ENCODE data around the gene HDGFL2.

HDGFL2 gene

DNA sequence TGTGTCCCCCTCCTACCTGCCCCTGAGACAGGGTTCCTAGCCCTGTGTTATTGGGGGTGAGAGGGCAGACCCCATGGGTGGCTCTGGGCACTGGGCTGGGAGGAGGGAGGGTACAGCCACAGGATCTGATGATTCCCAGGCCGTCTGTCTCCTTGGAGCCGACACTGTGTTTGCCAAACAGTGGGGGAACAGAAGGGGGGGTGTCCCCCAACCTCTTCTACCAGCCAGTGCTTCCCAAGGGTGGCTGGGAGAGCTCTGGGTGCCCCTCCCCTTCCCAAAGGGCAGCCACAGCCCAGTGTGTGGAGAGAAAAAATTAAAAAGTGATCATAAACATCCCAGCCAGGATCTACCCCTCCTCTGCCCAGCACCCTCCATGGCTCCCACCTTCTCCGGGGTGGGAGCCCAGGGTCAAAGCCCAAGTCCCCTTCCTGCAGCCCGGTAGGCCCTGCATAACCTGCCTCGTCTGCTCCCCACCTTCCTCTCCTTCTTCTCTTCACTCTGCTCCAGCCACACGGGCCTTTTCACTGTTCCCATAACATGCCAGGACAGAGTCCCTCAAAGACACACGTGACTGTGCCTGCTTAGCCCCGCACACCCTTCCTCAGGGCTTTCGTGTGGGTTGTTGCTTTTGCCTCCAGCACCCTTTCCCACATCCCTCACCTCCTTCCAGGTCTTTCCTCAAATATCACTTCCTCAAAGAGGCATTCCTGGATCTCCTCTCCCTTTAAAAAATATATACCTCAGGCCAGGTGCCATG is 47.6 kb downstream of the HDGFL2 start:
- Histone ChIP-seq H3K27ac (ENCODE audit: low read depth, low read length) (no peak overlapping the region), H3K18ac (ENCODE audit: low read length) (no peak overlapping the region), H4K5ac (ENCODE audit: low read length) (no peak overlapping the region), H3K4me1 (ENCODE audit: control insufficient read depth, low read depth, low read length) (no peaks in the 10 kb centered on the region), H2AK5ac (ENCODE audit: low read length) (no peak overlapping the region), H3K79me1 (ENCODE audit: low read length) (no peaks in the 10 kb centered on the region), H3K23ac (ENCODE audit: low read length) (no peak overlapping the region), H2BK5ac (ENCODE audit: low read length) (no peak overlapping the region), H3K56ac (ENCODE audit: low read length) (no peak overlapping the region), H2BK120ac (ENCODE audit: low read depth, low read length) (no peak overlapping the region), H3K9ac (ENCODE audit: low read length) (no peak overlapping the region), H3K4me2 (ENCODE audit: low read length) (no peak overlapping the region), H3K27me3 (ENCODE audit: insufficient read depth, low read length, poor library complexity) (no peaks in the 10 kb centered on the region), H3K79me2 (ENCODE audit: control insufficient read depth, insufficient read depth, low read length) (no peaks in the 10 kb centered on the region), H3K4ac (ENCODE audit: low read depth, low read length) (no peak overlapping the region), H2BK15ac (replicated peaks; ENCODE audit: low read depth) (no peak overlapping the region), H3K4me3 (ENCODE audit: low read length) (no peak overlapping the region), H3K36me3 (ENCODE audit: control insufficient read depth, insufficient read depth, low read length) (no peaks in the 10 kb centered on the region), H4K8ac (ENCODE audit: low read depth, low read length) (no peak overlapping the region)
- no CpG with 5 or more reads among the region's 9 CpGs for WGBS (ENCODE audit: extremely low coverage, insufficient coverage, low lambda C conversion rate)
- DNase-seq, result no peak

GRCh38 chr19:4521170-4521887 is 49.2 kb downstream of the HDGFL2 start:
- Histone ChIP-seq H3K79me2 (ENCODE audit: control insufficient read depth, insufficient read depth, low read length) (no peaks in the 10 kb centered on the region), H3K27ac (ENCODE audit: low read depth, low read length) (no peak overlapping the region), H2BK5ac (ENCODE audit: low read length) (no peak overlapping the region), H3K4me3 (ENCODE audit: low read length) (no peak overlapping the region), H3K27me3 (ENCODE audit: insufficient read depth, low read length, poor library complexity) (no peaks in the 10 kb centered on the region), H3K18ac (ENCODE audit: low read length) (no peak overlapping the region), H3K36me3 (ENCODE audit: control insufficient read depth, insufficient read depth, low read length) (no peaks in the 10 kb centered on the region), H3K4me2 (ENCODE audit: low read length) (no peak overlapping the region), H3K9ac (ENCODE audit: low read length) (no peak overlapping the region), H3K4ac (ENCODE audit: low read depth, low read length) (no peak overlapping the region), H2AK5ac (ENCODE audit: low read length) (no peak overlapping the region), H4K5ac (ENCODE audit: low read length) (no peak overlapping the region), H2BK15ac (replicated peaks; ENCODE audit: low read depth) (no peak overlapping the region), H3K56ac (ENCODE audit: low read length) (no peak overlapping the region), H3K4me1 (ENCODE audit: control insufficient read depth, low read depth, low read length) (no peaks in the 10 kb centered on the region), H3K23ac (ENCODE audit: low read length) (no peak overlapping the region), H2BK120ac (ENCODE audit: low read depth, low read length) (no peak overlapping the region), H3K79me1 (ENCODE audit: low read length) (no peaks in the 10 kb centered on the region), H4K8ac (ENCODE audit: low read depth, low read length) (no peak overlapping the region)
- DNase-seq, result no peak
- WGBS (ENCODE audit: extremely low coverage, insufficient coverage, low lambda C conversion rate), result no CpG with 5 or more reads among the region's 11 CpGs

GRCh38 chr19:4521888-4522242 is 49.8 kb downstream of the HDGFL2 start:
- Histone ChIP-seq H3K4me2 (ENCODE audit: low read length) (no peak overlapping the region), H3K56ac (ENCODE audit: low read length) (no peak overlapping the region), H3K79me1 (ENCODE audit: low read length) (no peaks in the 10 kb centered on the region), H3K23ac (ENCODE audit: low read length) (no peak overlapping the region), H3K79me2 (ENCODE audit: control insufficient read depth, insufficient read depth, low read length) (no peaks in the 10 kb centered on the region), H2BK120ac (ENCODE audit: low read depth, low read length) (no peak overlapping the region), H3K27ac (ENCODE audit: low read depth, low read length) (no peak overlapping the region), H3K4me1 (ENCODE audit: control insufficient read depth, low read depth, low read length) (no peaks in the 10 kb centered on the region), H3K36me3 (ENCODE audit: control insufficient read depth, insufficient read depth, low read length) (no peaks in the 10 kb centered on the region), H3K9ac (ENCODE audit: low read length) (no peak overlapping the region), H2AK5ac (ENCODE audit: low read length) (no peak overlapping the region), H3K18ac (ENCODE audit: low read length) (no peak overlapping the region), H2BK5ac (ENCODE audit: low read length) (no peak overlapping the region), H2BK15ac (replicated peaks; ENCODE audit: low read depth) (no peak overlapping the region), H4K5ac (ENCODE audit: low read length) (no peak overlapping the region), H3K4ac (ENCODE audit: low read depth, low read length) (no peak overlapping the region), H4K8ac (ENCODE audit: low read depth, low read length) (no peak overlapping the region), H3K4me3 (ENCODE audit: low read length) (no peak overlapping the region), H3K27me3 (ENCODE audit: insufficient read depth, low read length, poor library complexity) (no peaks in the 10 kb centered on the region)
- no CpG with 5 or more reads among the region's 5 CpGs for WGBS (ENCODE audit: extremely low coverage, insufficient coverage, low lambda C conversion rate)
- DNase-seq, result no peak

GRCh38 chr19:4522291-4523002 is 50.4 kb downstream of the HDGFL2 start:
- Histone ChIP-seq H3K4me3 (ENCODE audit: low read length) (no peak overlapping the region), H3K4ac (ENCODE audit: low read depth, low read length) (no peak overlapping the region), H3K18ac (ENCODE audit: low read length) (no peak overlapping the region), H4K8ac (ENCODE audit: low read depth, low read length) (no peak overlapping the region), H3K79me2 (ENCODE audit: control insufficient read depth, insufficient read depth, low read length) (no peaks in the 10 kb centered on the region), H3K27ac (ENCODE audit: low read depth, low read length) (no peak overlapping the region), H3K27me3 (ENCODE audit: insufficient read depth, low read length, poor library complexity) (no peaks in the 10 kb centered on the region), H3K9ac (ENCODE audit: low read length) (no peak overlapping the region), H2BK120ac (ENCODE audit: low read depth, low read length) (no peak overlapping the region), H2AK5ac (ENCODE audit: low read length) (no peak overlapping the region), H3K79me1 (ENCODE audit: low read length) (no peaks in the 10 kb centered on the region), H2BK5ac (ENCODE audit: low read length) (no peak overlapping the region), H3K56ac (ENCODE audit: low read length) (no peak overlapping the region), H2BK15ac (replicated peaks; ENCODE audit: low read depth) (no peak overlapping the region), H3K4me2 (ENCODE audit: low read length) (no peak overlapping the region), H3K23ac (ENCODE audit: low read length) (no peak overlapping the region), H3K36me3 (ENCODE audit: control insufficient read depth, insufficient read depth, low read length) (no peaks in the 10 kb centered on the region), H4K5ac (ENCODE audit: low read length) (no peak overlapping the region), H3K4me1 (ENCODE audit: control insufficient read depth, low read depth, low read length) (no peaks in the 10 kb centered on the region)
- DNase-seq, result no peak
- WGBS (ENCODE audit: extremely low coverage, insufficient coverage, low lambda C conversion rate), result no CpG with 5 or more reads among the region's 15 CpGs

GRCh38 chr19:4523306-4524110 is 51.4 kb downstream of the HDGFL2 start:
- Histone ChIP-seq H4K5ac (ENCODE audit: low read length) (no peak overlapping the region), H3K4me2 (ENCODE audit: low read length) (no peak overlapping the region), H3K4ac (ENCODE audit: low read depth, low read length) (no peak overlapping the region), H3K4me3 (ENCODE audit: low read length) (no peak overlapping the region), H3K27ac (ENCODE audit: low read depth, low read length) (no peak overlapping the region), H3K56ac (ENCODE audit: low read length) (no peak overlapping the region), H2BK120ac (ENCODE audit: low read depth, low read length) (no peak overlapping the region), H3K4me1 (ENCODE audit: control insufficient read depth, low read depth, low read length) (no peaks in the 10 kb centered on the region), H2AK5ac (ENCODE audit: low read length) (no peak overlapping the region), H3K27me3 (ENCODE audit: insufficient read depth, low read length, poor library complexity) (no peaks in the 10 kb centered on the region), H2BK5ac (ENCODE audit: low read length) (no peak overlapping the region), H2BK15ac (replicated peaks; ENCODE audit: low read depth) (no peak overlapping the region), H4K8ac (ENCODE audit: low read depth, low read length) (no peak overlapping the region), H3K79me1 (ENCODE audit: low read length) (no peaks in the 10 kb centered on the region), H3K36me3 (ENCODE audit: control insufficient read depth, insufficient read depth, low read length) (no peaks in the 10 kb centered on the region), H3K23ac (ENCODE audit: low read length) (no peak overlapping the region), H3K79me2 (ENCODE audit: control insufficient read depth, insufficient read depth, low read length) (no peaks in the 10 kb centered on the region), H3K18ac (ENCODE audit: low read length) (no peak overlapping the region), H3K9ac (ENCODE audit: low read length) (no peak overlapping the region)
- DNase-seq, result peak; percentile 42
- no CpG with 5 or more reads among the region's 53 CpGs for WGBS (ENCODE audit: extremely low coverage, insufficient coverage, low lambda C conversion rate)

Measured in mesendoderm (in vitro differentiated cells).